Body of pancreas (tissue), 4 donors: ENCODE measurements around the gene TAF6. TPM values are rescaled to one million over a fixed set of nuclear protein-coding genes. Genes with fewer than 3 reads are reported as not detected.

Experiments used
- ATAC-seq: fragments of 150-250 bp; one replicate; pipeline ENCODE4 v1.9.1; 2016
- DNase-seq, 4 donors: peaks; one replicate each; pipeline ENCODE4 v3.0.0-alpha.2; 2019
- H3K27ac ChIP-seq, 4 donors: fragments of 200-600 bp; sonication (generic); 1 replicate in 3 of 4; 2 replicates in 1 of 4; pipeline versions ENCODE4 v1.5.1 to v1.6.1; 2016 to 2019; ENCODE audit warnings: mild to moderate bottlenecking in 1 of 4, mixed read lengths in 1 of 4, moderate library complexity in 1 of 4
- H3K27me3 ChIP-seq, 2 donors: fragments of 200-600 bp; sonication (generic); one replicate each; pipeline ENCODE4 v1.6.0; 2016; ENCODE audit warnings: mild to moderate bottlenecking in 1 of 2
- H3K36me3 ChIP-seq, 2 donors: fragments of 200-600 bp; sonication (generic); replicated peaks in 1 of 2; 2 replicates each; pipeline ENCODE4 v1.5.1; 2016; ENCODE audit warnings: low read depth in 2 of 2; ENCODE audit not compliant: insufficient read depth in 1 of 2
- H3K4me1 ChIP-seq: fragments of 200-600 bp; sonication (generic); one replicate; pipeline ENCODE4 v1.6.0; 2016
- H3K4me3 ChIP-seq, 2 donors: fragments of 200-600 bp; sonication (generic); 1 replicate in 1 of 2; 2 replicates in 1 of 2; pipeline ENCODE4 v1.5.1; 2016 to 2019
- H3K9me3 ChIP-seq, 3 donors: fragments of 200-600 bp; sonication (generic); 1 replicate in 2 of 3; 2 replicates in 1 of 3; pipeline ENCODE4 v1.5.1; 2016
- CTCF ChIP-seq, 7 experiments: fragments of 450-650 bp in 4 of 7; fragments of 200-600 bp in 3 of 7; sonication (generic) in 3 of 7; IDR thresholded peaks; one replicate each; pipeline ENCODE4 v1.5.1; 2016 to 2019; ENCODE audit warnings: antibody characterized with exemption in 7 of 7
- POLR2A ChIP-seq, 3 donors: fragments of 450-650 bp; IDR thresholded peaks; one replicate each; pipeline ENCODE4 v1.6.1; 2016; ENCODE audit warnings: antibody characterized with exemption in 3 of 3, mild to moderate bottlenecking in 2 of 3
- WGBS, 2 donors: methylation state at CpG; one replicate each; pipeline ENCODE4 v1.1.5; 2017; 5-methylcytosine and 5-hydroxymethylcytosine counted together
- intact Hi-C: fragments of 100-400 bp; cut with DNase I; formaldehyde crosslinking; loops from one replicate; pipeline ENCODE4 v1.15.1; 2023
- total RNA-seq, 2 donors: library from RNA; depleted of rRNA; stranded (reverse); fragments of >200 nt; gene quantifications; one replicate each; pipeline ENCODE4 v1.1.0, GENCODE V29; 2016

Gene TAF6
- total RNA-seq, 2 donors from 2014 or later: 30.4 to 51.7 TPM

DNA sequence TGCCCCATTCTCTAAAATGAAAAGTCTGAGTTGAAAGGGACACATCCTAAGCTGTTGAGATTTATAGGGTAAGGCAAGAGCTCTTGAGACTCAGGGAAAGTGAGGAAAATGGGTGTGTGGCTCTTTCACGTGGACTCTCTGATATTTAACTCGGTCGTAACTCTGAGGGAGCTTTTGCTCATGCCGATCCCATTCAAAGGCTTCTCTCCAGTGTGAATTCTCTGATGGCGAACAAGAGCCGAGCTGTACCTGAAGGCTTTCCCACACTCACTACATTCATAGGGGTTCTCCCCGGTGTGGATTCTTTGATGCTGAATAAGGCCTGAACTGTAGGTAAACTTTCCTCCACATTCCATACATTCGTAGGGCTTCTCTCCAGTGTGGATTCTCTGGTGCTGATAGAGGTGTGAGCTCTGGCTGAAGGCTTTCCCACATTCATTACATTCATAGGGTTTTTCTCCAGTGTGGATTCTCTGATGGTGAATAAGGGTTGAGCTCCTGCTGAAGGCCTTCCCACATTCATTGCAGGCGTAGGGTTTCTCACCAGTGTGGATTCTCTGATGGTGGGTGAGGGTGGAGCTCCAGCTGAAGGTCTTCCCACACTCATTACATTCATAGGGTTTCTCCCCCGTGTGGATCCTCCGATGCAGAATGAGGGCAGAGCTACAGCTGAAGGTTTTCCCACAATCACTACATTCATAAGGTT lies 48.0 kb downstream of the TAF6 start:
- ATAC-seq (no peak), DNase-seq (no peak)
- H3K4me3 ChIP-seq: no peak overlapping the region
- H3K4me1 ChIP-seq: no peaks in the 10 kb centered on the region
- intact Hi-C loops: loop anchor here (10.0 kb wide), 1 partner anchor 146 kb away; the partner anchor contains the start of gene GJC3
- TF ChIP-seq POLR2A (IDR thresholded peaks at IDR 0.05) (no peak), CTCF (IDR thresholded peaks at IDR 0.05) (no peak)
- no peak overlapping the region for H3K27ac ChIP-seq
- H3K9me3 ChIP-seq: peaks cover 0 to 21% (median 0%) of the 10 kb centered on the region in 3 donors
- H3K27me3 ChIP-seq: no peaks in the 10 kb centered on the region
- peaks cover 33 to 50% of the 10 kb centered on the region in 2 donors for H3K36me3 ChIP-seq
- WGBS, 2 donors: 95 to 96% methylated on average over 11 of the region's 11 CpGs

DNA sequence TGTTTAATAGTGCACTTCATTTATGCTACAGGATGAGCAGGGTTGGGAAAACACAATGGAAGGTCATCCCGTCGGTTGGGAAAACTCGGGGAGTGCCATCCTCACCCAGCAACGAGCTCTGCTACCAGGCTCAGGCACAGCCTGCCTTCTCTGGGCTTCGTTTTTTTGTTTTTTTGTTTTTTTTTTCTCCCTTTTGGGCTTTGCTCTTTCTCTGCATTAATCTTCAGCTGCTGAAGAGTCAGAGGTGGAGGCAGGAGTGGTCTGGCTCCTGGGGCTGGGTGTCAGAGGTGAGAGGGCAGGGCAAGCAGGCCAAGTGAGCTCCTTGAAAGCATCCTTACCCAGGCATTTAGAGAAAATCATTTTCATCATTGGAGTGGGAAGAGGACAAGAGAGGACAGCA lies 49.2 kb downstream of the TAF6 start:
- Histone ChIP-seq H3K9me3 (peaks cover 0 to 21% (median 0%) of the 10 kb centered on the region in 3 donors), H3K4me1 (peaks cover 8% of the 10 kb centered on the region), H3K36me3 (peaks cover 33 to 42% of the 10 kb centered on the region in 2 donors), H3K27ac (no peak overlapping the region), H3K27me3 (no peaks in the 10 kb centered on the region), H3K4me3 (no peak overlapping the region)
- DNase-seq (no peak), ATAC-seq (no peak)
- WGBS, 2 donors: 93 to 96% methylated on average over 5 of the region's 5 CpGs
- TF ChIP-seq POLR2A (IDR thresholded peaks at IDR 0.05): no peak
- TF ChIP-seq CTCF (IDR thresholded peaks at IDR 0.05): no peak
- intact Hi-C loops: loop anchor here (10.0 kb wide), 1 partner anchor 145 kb away; the partner anchor contains the start of gene GJC3

GRCh38 chr7:100066953-100067352 lies 52.2 kb downstream of the TAF6 start:
- Histone ChIP-seq H3K27ac (no peak overlapping the region), H3K4me1 (peaks cover 8% of the 10 kb centered on the region), H3K4me3 (no peak overlapping the region), H3K27me3 (no peaks in the 10 kb centered on the region), H3K36me3 (peaks cover 15 to 21% of the 10 kb centered on the region in 2 donors), H3K9me3 (peaks cover 0 to 14% (median 0%) of the 10 kb centered on the region in 3 donors)
- DNase-seq: no peak
- ATAC-seq: no peak
- WGBS, 2 donors: 91 to 96% methylated on average over 7 of the region's 7 CpGs
- intact Hi-C loops: no loop called here
- no peak for TF ChIP-seq POLR2A (IDR thresholded peaks at IDR 0.05)
- TF ChIP-seq CTCF (IDR thresholded peaks at IDR 0.05): no peak

DNA sequence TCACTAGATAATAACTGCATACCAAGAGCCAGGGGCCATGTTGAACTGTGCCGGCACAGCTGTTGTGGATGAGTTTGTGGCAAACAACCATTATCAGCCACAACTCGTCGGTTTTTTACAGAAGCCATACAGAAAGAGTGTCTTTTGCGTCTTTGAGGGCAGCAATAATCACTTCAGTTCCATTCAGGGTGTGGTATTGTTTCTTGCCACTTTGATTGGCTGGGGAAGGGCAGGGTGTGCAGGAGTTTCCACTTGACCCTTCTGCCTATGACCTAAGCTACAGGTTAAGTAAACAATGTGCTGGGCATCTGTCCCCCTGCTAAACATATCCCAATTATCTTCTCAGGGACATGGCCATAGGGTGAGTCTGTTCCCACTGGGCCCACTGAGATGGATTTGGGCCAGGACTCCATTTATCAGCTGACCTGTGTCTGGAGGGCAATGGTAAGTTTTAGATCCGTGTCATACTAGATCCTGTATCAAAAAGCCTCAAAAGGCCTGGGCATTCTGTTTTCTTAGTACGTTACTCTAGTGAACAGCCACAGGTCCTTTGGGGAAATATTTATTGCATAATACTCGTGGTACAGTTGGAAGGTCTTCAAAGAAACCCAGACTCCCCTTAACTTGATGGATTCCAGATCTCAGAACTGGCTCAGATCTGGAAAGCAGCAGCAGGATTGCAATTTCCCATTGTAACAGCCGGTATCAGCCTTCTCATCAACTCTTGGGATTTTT lies 53.5 kb downstream of the TAF6 start:
- no peak for TF ChIP-seq POLR2A (IDR thresholded peaks at IDR 0.05)
- no peak for TF ChIP-seq CTCF (IDR thresholded peaks at IDR 0.05)
- intact Hi-C loops: no loop called here
- H3K4me3 ChIP-seq: no peak overlapping the region
- no peaks in the 10 kb centered on the region for H3K27me3 ChIP-seq
- peaks cover 0 to under 1% (median 0%) of the 10 kb centered on the region in 3 donors for H3K9me3 ChIP-seq
- peak; percentile 54 for ATAC-seq
- peak overlapping the region in 2 of 4 donors; percentile 33 to 35 for H3K27ac ChIP-seq
- 57 to 59% methylated on average over 8 of the region's 8 CpGs for WGBS, 2 donors
- DNase-seq: peak in 1 of 4 donors; percentile 35
- peaks cover 8% of the 10 kb centered on the region for H3K4me1 ChIP-seq
- peaks cover 2 to 7% of the 10 kb centered on the region in 2 donors for H3K36me3 ChIP-seq
